ENCODE measurements around the gene STK39.
"Not testable (repeated sequence)": the region's sequence is repeated elsewhere in the genome, so short reads cannot be mapped to it uniquely, and the experiment has no call there.

Gene STK39

GRCh38 chr2:168130346-168130745, 117.0 kb downstream of the STK39 start:
- DNase-seq = no peak

DNA sequence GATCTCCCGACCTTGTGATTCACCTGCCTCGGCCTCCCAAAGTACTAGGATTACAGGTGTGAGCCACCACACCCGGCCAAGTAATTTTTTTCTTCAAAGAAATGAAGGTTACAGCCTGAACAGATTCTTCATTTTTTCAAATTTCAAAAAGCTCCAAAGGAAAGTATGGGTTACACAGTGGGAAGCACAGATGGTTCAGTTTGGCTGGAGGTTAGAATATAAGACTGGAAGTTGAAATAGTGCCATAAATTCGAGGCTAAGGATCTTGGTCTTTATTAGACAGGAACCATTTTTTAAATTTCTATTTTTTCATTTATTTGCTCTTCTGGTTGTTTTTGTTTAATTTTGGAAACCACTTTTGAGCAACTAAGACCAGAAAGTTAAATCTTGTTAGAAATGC, 120.0 kb downstream of the STK39 start:
- no peak for DNase-seq

GRCh38 chr2:168122210-168122609, 125.2 kb downstream of the STK39 start:
- DNase-seq = not testable (repeated sequence)

- DNase-seq = no peak
Measured at GRCh38 chr2:168120730-168121129, 126.7 kb downstream of the STK39 start.

GRCh38 chr2:168120310-168120709, 127.1 kb downstream of the STK39 start:
- no peak for DNase-seq

DNA sequence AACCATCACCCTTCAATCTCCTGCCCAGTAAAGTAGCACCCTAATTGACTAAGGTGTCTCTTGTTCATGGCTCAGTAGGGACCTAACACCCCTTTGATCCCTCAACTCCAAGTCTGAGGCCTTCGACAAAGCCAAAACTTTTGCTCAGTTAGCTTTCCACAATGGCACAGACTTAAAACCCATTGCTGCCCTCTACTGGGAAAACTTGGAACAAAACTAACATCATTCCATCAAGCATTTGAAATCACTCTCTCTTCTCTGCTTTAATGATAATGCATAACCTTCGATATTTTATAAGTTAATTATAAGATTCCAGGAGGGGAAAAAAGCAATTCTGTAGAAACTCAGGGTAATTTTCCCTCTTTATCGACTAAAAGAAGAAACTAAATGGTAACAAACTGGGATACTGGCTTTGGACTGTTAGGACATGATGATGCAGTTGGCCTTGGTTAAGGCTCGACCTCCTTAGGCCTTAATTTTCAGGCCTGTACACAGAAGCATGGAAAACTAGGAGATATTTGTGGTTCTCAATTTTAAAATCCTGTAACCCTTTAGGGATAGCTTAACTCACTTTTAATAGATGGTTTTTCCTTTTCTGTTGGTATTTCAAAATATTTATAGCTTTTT, 127.8 kb downstream of the STK39 start:
- no peak for DNase-seq

DNA sequence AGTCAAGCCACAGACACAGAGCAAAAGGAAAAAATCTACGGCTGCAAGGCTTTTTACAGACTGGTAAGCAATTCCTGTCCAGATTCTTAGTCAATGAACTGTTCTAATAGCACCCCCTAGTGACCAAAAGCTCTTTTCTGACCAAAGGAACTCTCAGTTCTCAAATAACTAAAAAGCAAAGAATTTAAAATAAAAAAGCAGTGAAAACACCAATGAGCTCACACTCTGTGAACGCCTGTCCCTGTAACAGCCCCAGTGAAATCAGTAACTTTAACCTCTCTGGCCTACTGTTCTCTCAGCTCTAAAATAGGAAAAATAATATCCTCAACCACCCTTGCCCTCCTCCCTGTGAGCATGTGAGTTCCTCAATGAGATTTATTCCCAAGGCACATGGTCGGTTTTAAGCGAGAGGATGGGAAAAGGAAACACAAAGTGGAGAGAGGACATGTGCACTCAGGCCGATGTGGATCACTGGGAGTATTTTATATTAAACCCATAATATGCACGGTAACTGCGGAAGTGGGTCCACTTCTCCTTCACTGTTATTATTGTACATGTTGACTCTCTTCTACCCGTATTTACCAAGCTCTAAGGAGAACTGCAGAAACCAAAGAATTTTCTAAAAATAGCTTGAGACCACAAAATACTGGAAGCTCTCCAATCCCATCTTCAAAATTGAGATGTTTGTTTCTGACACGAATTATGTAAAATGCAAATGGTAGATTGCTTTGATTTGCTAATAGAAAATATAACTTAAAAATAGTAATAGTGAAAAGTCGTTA, 128.5 kb downstream of the STK39 start:
- no peak for DNase-seq

DNA sequence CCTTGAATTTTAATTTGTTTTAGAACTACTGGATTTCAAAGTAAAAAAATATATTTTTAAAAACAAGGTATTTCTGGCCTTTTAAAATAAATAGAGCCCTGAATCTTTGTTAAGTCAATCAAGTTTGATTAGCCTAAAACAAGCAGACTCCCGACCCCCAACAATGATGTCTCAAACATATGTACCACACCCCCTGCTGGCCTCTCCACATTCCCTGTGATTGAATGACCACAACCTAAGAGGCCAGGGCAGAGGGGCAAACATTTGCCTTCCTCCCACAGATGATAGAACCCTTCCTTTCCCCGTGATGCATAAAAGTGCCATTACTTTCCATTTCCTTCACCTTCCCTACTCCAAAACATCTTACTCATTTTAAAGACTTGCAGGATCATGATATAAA, 130.9 kb downstream of the STK39 start:
- DNase-seq = no peak

DNA sequence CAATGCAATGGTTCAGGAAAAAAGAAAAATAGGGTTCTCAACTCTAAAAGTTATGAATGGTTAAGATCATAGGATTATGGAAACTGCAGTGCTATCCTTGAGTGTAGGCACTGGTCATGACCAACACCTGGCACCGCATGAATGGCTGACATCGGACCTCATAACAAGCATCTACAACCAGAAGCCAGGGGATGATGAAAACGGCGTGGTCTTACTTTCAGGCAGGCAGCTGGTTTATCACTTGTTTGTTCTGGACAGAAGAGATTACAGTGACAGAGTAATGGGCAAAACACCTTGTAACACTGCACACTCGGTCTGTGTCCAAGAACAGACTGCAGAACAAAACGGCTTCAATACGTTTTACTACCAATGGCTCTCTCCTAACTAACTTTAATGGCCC, 132.8 kb downstream of the STK39 start:
- DNase-seq = no peak

- DNase-seq = no peak
Measured at GRCh38 chr2:168114040-168114439, 133.4 kb downstream of the STK39 start.

- no peak for DNase-seq
Measured at GRCh38 chr2:168107322-168107721, 140.1 kb downstream of the STK39 start.

DNA sequence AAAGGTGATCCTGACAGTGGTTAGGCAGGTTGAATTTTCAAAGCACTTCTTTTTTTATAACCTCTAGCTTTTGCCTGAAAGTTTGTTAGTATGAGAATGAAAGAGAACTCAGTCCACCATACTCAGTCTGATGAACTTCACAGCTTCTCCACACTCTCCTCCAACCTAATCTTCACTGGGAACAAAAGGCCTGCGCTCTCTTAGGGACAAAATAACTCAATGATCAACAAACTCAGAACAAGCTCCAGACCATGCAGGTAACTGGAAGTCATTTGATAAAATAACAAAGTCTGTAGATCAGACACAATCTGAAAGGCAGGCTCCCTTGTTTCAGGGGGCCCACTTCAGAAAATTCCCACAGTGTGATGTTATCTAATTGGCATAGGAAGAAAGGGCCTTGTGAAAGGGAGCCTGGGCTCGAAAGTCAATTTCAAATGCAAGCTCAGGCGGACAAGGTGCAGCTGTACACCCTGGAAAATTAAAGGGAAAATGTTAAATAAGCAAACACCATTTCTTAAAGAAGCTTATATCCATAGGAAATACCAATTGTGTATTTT, 142.2 kb downstream of the STK39 start:
- DNase-seq = no peak

GRCh38 chr2:168097431-168097830, 150.0 kb downstream of the STK39 start:
- DNase-seq = no peak

GRCh38 chr2:168096158-168096557, 151.2 kb downstream of the STK39 start:
- DNase-seq = no peak

- no peak for DNase-seq
Measured at GRCh38 chr2:168091986-168092385, 155.4 kb downstream of the STK39 start.

DNA sequence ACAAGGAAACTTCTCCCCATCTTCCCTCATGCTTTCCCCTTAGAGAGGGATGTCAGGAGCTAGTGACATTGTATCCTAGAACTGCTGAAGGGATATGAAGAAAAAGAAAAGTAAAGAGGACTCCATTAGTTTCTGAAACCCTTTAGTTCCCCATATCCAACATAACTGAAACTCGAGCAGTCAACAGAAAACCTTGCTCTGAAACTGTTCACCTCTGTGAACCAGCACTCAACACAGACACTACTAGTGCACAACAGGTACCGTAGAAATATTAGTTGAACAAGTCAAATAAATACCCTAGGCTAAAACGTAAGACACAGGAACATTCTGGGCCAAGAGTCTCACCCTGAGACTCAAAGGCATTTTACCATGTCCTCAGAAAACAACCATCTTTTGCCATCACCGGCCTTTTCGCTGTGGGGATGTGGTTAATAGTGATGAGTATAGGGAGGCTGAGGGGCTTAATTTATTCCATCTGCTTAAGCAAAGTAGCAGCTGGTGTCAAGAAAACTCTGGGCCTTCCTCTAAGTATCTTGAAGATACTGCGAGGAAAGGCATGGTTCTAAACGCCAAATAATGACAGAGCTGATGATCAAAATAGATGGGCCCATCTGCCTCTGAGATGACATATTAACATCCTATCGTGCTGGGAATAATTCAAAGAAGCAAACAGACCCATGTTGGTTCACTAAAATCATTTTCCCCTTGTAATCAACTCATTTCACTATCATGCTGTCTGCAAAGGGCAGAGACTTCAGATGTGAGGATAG, 156.8 kb downstream of the STK39 start:
- DNase-seq = no peak

DNA sequence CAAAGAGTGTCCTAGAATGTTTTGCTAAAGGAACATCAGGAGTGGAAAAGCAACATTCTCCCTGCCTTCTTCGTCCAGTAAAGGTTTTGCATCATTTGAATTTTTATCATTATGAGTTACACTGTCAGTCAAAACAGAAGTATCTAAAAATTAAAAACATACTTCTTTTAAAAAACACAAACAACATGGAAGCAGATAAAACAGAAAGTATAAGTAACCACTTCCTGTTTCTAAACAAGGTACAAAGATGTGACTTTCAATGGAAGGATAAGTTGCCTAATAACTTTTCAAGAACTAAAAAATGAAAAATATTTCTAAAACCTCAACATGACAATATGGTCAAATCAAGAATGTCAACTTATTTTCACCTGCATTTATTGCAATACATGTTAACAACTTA, 158.2 kb downstream of the STK39 start:
- DNase-seq = no peak

- DNase-seq = no peak
Measured at GRCh38 chr2:168087401-168087800, 160.0 kb downstream of the STK39 start.

DNA sequence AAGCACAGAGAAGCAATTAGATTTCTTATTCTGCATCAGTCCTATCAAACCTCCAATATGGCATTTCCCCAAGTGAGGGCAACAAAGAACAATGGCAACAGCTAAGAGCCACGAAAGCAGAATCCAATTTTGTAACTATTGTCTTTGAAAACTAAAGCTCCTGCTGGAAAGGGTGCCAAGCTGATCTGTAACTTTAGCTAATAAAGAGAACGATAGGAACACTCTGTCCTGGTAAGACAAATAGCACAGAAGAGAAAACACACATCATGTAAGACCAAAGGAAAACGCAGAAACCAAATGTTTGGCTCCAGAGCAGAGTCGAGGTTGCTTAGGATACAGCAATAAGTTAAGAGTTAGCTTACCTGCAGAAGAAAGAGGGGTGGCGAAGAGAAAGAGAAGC, 160.5 kb downstream of the STK39 start:
- no peak for DNase-seq

DNA sequence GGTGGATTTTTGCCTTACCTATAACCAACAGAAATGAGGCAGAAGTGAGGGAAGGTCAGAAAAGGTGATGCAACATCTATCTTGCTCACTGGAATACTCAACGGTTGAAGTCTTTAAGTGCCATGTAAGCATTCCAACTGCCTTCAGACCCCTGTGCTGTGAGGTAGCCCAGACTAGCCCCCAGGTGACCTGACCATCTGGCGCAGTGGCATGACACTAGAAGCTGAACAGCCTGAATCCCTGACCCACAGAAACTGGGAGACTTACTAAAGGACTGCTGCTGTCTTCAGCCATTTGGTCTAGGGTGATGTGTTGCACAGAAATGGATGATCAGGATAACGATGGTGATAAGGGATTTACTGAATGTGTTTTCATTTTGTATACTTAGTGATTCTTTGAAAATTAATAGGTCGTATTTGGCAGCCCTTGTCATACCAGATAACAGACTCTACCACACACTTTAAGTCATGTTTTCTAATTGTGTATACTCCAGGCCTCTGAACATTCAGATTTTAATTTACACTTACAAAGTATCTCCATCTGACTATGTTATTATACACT, 161.5 kb downstream of the STK39 start:
- DNase-seq = no peak

GRCh38 chr2:168084288-168084687, 163.1 kb downstream of the STK39 start:
- DNase-seq = no peak

DNA sequence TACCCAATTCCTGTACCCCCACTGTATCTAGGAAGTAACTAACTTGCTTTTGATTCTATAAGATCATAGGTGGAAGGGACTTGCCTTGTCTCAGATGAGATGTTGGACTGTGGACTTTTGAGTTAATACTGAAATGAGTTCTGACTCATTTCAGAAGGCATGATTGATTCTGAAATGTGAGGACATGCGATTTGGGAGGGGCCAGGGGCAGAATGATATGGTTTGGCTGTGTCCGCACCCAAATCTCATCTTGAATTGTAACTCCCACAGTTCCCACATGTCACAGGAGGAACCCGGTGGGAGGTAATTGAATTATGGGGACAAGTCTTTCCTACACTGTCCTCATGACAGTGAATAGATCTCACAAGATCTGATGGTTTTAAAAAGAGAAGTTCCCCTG, 165.9 kb downstream of the STK39 start:
- not testable (repeated sequence) for DNase-seq

GRCh38 chr2:168079236-168079635, 168.2 kb downstream of the STK39 start:
- no peak for DNase-seq

Measured in NK-92 treated with Interleukin-12 subunit alpha and Interleukin-12 subunit beta, amount 100 ng/mL, for 24 hours (cell line).